Large intestine (tissue), 3 donors: ENCODE data around the gene ACVR1. TPM values are rescaled to one million over a fixed set of nuclear protein-coding genes. Genes with fewer than 3 reads are reported as not detected.

Experiments
- DNase-seq, 2 donors: peaks; one replicate each; pipeline versions ENCODE4 v3.0.0 to v3.0.0-alpha.2; 2013
- H3K27ac ChIP-seq: one replicate; pipeline ENCODE4 v1.5.1; 2013; ENCODE audit warnings: low read length
- H3K27me3 ChIP-seq: 2 replicates; pipeline ENCODE4 v1.6.1; 2013; ENCODE audit warnings: low read length; ENCODE audit not compliant: control insufficient read depth, insufficient read depth
- H3K36me3 ChIP-seq: 2 replicates; pipeline ENCODE4 v1.6.1; 2013; ENCODE audit warnings: low read length; ENCODE audit not compliant: control insufficient read depth, insufficient read depth
- H3K4me1 ChIP-seq: one replicate; pipeline ENCODE4 v1.6.1; 2013; ENCODE audit warnings: low read length; ENCODE audit not compliant: control insufficient read depth, insufficient read depth
- H3K4me3 ChIP-seq: one replicate; pipeline ENCODE4 v1.5.1; 2013; ENCODE audit warnings: low read length
- H3K9me3 ChIP-seq: one replicate; pipeline ENCODE4 v1.6.1; 2013; ENCODE audit warnings: mild to moderate bottlenecking, low read depth, low read length, moderate library complexity; ENCODE audit not compliant: control insufficient read depth
- WGBS: methylation state at CpG from one replicate; pipeline ENCODE4 v1.1.5; 2013; ENCODE audit warnings: low lambda C conversion rate; ENCODE audit not compliant: insufficient coverage; 5-methylcytosine and 5-hydroxymethylcytosine counted together
- polyA plus RNA-seq: library from polyadenylated mRNA; unstranded; fragments of 120-200 nt; gene quantifications from one replicate; pipeline ENCODE4 v1.2.1, GENCODE V29; 2013

The ACVR1 gene
- polyA plus RNA-seq, 1 donor = 20.9 TPM

DNA sequence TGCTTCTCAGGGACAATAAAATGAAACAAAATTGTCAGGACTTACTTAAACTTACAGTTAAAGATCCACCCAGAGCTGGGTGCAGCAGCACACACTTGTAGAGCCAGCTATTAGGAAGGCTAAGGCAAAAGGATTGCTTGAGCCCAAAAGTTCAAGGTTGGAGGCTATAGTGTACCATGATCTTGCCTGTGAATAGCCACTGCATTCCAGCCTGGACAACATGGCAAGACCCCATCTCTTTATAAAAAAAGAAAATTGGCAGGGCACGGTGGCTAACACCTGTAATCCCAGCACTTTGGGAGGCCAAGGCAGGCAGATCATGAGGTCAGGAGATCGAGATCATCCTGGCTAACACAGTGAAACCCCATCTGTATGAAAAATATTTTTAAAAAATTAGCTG lies 34.6 kb downstream of the ACVR1 start:
- WGBS = no CpG with 5 or more reads among the region's 2 CpGs
- peak overlapping the region; percentile 57 for H3K27ac ChIP-seq
- no peaks in the 10 kb centered on the region for H3K27me3 ChIP-seq
- H3K9me3 ChIP-seq = no peaks in the 10 kb centered on the region
- H3K4me3 ChIP-seq = no peak overlapping the region
- H3K36me3 ChIP-seq = no peaks in the 10 kb centered on the region
- peaks cover 55% of the 10 kb centered on the region for H3K4me1 ChIP-seq
- no peak for DNase-seq

DNA sequence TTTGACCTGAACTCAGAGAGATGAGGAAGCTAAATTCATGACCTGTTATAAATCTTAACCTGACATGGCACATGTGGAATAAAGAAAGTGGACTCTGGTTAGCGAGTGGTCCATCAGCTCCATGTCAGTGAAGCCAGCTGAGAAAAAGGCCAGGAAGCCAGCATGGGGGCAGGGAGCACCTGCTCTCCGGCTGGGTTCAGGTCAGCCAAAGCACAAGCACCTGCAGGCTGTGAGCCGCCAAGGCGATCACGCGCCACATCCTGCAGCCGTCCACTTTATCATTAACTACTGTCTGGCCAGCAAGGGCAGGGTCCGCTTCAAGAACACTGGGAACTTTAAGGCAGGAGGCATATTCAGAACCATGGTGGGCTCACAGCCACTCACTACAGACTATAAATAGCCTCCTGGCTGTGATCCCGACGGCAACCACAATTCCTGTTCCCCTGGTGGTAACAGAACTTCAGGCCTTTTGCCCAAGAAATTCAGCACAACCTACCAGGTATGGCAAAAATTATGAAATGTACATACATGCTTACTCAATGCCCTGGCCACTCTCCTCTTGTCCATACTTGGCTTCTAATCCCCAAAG lies 35.5 kb downstream of the ACVR1 start:
- whole genome bisulfite sequencing = no CpG with 5 or more reads among the region's 10 CpGs

DNA sequence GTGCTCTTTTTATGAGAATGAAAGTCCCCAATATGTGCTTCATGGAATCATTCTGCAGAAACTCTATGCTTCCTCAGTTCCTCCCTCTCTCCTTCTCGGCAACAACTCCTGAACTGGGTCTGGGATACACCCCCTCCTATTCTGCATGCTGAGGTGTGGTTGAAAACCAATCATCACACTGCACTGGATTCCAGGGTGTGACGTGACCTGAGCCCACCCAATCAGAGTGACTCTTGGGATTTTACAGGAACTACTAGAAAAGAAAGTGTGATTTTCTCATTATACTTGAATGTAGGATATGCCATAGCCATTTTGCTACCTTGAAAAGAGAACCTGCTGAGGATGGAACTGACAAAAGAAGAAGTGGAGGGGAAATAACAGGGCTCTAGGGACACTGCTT lies 36.3 kb downstream of the ACVR1 start:
- no CpG with 5 or more reads among the region's 2 CpGs for WGBS
- no peak for DNase-seq
- Histone ChIP-seq H3K27me3 (no peaks in the 10 kb centered on the region), H3K27ac (peak overlapping the region; percentile 57), H3K4me3 (no peak overlapping the region), H3K9me3 (no peaks in the 10 kb centered on the region), H3K4me1 (peaks cover 61% of the 10 kb centered on the region), H3K36me3 (no peaks in the 10 kb centered on the region)

More for the DNA sequence above, 35.5 kb downstream of the ACVR1 start:
- H3K36me3 ChIP-seq = no peaks in the 10 kb centered on the region
- peaks cover 61% of the 10 kb centered on the region for H3K4me1 ChIP-seq
- no peak overlapping the region for H3K4me3 ChIP-seq
- no peaks in the 10 kb centered on the region for H3K27me3 ChIP-seq
- peak; percentile 90 to 95 for DNase-seq
- no peaks in the 10 kb centered on the region for H3K9me3 ChIP-seq
- H3K27ac ChIP-seq = peak overlapping the region; percentile 57

DNA sequence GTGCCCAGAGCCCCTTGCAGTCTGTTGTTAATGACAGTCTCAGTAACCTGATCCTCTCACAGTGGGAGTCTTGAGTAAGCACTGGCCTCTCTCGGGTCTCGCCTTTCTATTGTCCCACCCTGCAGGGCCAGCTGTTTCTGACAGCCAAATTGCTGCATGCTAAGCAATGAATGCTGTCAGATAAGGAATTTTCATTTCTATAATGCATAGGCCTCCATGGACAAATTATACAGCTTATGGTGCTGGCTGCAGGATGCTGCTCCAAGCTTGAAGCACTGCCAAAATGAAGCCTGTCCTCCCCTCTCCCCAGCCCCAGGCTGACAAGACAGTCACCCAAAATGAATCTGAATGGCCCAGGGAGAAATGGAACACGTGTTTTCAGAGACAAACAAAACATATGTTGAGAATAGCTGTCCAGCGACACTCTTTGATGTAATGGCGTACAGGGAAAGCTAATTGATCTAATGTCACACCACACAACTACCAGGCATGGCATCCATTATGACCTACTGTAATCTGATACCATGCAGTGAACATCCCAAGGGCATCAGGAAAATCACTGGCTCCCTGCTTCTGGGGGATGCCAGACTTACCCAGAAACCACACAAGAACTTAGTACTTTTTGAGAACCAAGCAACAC lies 36.8 kb downstream of the ACVR1 start:
- Histone ChIP-seq H3K27ac (peak overlapping the region; percentile 57), H3K9me3 (no peaks in the 10 kb centered on the region), H3K27me3 (no peaks in the 10 kb centered on the region), H3K4me3 (no peak overlapping the region), H3K4me1 (peaks cover 61% of the 10 kb centered on the region), H3K36me3 (no peaks in the 10 kb centered on the region)
- peak in 1 of 2 donors; percentile 30 for DNase-seq
- WGBS = no CpG with 5 or more reads among the region's 5 CpGs

DNA sequence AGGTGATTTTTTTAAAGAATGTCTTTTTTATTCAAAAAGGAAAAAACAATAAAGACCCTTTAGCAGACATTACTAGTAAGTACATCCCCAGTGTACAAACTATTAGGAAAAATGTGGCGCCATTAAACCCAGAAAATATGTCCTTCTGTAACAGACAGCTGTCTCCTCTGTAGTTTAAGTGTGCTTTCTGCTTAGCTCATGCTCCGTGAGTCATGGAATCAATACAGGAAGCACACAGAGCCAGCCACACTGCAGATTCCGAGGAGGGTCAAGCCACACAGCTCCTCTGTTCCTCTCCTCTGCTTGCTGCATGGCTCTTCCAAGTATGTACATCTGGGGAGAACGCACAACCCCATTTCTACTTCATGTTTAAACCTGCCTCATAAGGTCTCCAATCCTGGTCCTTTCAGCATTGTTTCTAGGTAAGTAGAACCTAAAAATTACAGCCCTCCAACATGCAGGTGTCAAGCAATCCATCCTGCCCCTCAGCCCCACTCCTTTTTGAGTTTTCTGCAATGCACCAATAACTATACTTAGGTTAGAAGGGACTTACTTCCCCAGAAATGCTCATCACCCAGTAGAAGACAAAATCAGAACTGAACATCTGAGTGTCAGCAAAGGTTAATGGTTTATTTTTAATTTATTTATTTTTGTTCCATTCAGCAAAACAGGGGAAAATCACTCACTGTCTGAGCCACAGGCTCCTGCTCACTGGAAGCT lies 37.5 kb downstream of the ACVR1 start:
- H3K36me3 ChIP-seq = no peaks in the 10 kb centered on the region
- H3K27ac ChIP-seq = peak overlapping the region; percentile 57
- peak; percentile 59 to 78 for DNase-seq
- peaks cover 61% of the 10 kb centered on the region for H3K4me1 ChIP-seq
- no peaks in the 10 kb centered on the region for H3K27me3 ChIP-seq
- no peaks in the 10 kb centered on the region for H3K9me3 ChIP-seq
- WGBS = no CpG with 5 or more reads among the region's 4 CpGs
- peak overlapping the region; percentile 29 for H3K4me3 ChIP-seq

DNA sequence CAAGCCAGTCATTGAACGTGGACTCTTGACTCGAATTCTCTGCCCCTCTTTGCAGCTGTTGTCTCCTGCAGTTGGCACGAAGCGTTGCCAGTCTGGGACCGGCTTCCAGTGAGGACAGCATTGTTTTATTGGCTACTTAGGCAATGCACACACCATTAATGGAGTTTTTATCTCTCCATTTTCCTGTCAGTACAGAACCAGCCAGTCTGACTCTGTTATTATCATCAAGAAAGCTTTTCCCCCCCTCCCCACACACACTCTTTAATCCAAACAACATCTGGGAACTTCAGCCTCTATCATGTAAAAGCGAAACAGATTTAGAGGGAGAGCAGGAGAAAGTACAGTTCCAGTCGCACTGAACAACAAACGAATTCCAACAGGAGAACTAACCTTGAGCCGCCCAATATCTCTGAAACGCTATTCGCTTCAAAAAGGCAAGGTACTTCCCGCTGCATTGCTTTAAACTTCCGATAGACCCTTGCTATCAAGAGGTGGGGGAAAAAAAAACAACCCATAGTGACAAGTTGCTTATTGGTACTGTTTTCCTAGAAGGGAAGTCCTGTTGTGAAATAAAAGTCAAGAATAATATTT lies 38.2 kb downstream of the ACVR1 start:
- Histone ChIP-seq H3K36me3 (no peaks in the 10 kb centered on the region), H3K4me3 (peak overlapping the region; percentile 29), H3K9me3 (no peaks in the 10 kb centered on the region), H3K27ac (peak overlapping the region; percentile 57), H3K4me1 (peaks cover 61% of the 10 kb centered on the region), H3K27me3 (no peaks in the 10 kb centered on the region)
- no CpG with 5 or more reads among the region's 13 CpGs for WGBS
- peak; percentile 29 to 80 for DNase-seq

DNA sequence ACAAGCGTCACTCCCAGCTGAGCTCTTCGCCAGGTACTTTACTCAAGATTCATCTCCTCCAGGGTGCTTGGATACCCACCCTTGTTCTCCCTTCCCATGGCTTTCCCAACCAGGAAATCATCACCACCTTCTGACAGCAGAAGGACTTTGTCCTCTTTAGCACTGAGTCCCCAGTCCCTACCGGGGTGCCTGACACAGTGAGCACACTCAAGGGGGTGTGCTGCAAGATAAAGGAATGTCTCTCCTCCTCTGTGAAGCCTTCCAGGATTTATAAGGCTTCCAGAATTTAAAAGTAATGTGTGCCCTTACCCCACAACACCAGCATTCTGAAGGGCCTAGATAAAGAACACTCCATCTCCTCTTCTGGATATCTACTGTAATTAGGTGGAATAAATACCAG lies 39.6 kb downstream of the ACVR1 start:
- Histone ChIP-seq H3K27ac (peak overlapping the region; percentile 20), H3K4me1 (peaks cover 54% of the 10 kb centered on the region), H3K27me3 (no peaks in the 10 kb centered on the region), H3K4me3 (no peak overlapping the region), H3K9me3 (no peaks in the 10 kb centered on the region), H3K36me3 (no peaks in the 10 kb centered on the region)
- DNase-seq = peak; percentile 70 to 84
- WGBS = no CpG with 5 or more reads among the region's 3 CpGs

DNA sequence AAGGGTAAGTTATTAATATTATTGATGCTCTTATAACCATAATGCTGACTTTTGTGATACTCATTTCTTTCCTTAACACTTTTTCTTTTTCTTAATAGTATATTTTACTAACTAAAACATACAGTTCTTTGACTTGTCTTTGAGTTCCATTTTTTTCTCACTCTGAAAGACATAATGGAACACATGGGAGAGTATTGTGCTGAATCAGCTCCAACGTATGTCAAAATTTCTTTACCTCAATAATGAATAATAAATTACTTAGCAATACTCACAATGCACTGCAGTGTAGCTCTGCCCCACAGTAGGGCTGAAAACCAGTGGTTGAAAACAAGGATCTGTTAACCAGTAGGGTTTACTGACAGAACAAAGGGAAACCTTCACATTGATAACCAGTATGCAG lies 40.7 kb downstream of the ACVR1 start:
- no peaks in the 10 kb centered on the region for H3K9me3 ChIP-seq
- WGBS = 83% methylated on average over 1 of the region's 1 CpG
- no peak overlapping the region for H3K4me3 ChIP-seq
- no peaks in the 10 kb centered on the region for H3K27me3 ChIP-seq
- DNase-seq = no peak
- peaks cover 48% of the 10 kb centered on the region for H3K4me1 ChIP-seq
- no peaks in the 10 kb centered on the region for H3K36me3 ChIP-seq
- H3K27ac ChIP-seq = no peak overlapping the region

DNA sequence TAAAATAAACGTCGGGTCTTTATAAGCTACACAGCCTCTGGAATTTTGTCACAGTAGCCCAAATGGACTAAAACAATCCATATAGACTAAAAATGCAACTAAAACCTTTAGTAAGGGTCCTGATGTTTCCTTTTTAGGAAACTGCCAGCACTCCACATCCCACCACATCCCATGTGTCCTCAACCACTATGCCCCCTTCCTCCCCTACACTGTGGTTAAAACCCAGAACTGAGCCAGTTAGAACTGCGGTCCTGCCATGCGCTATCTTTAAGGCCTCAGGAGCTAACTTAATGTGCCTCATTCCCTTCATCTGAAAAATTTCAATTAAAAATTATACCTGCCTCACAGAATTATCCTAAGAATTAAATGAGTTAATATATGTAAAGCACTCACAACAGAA lies 41.1 kb downstream of the ACVR1 start:
- H3K36me3 ChIP-seq = no peaks in the 10 kb centered on the region
- no peak overlapping the region for H3K27ac ChIP-seq
- H3K4me3 ChIP-seq = no peak overlapping the region
- H3K9me3 ChIP-seq = no peaks in the 10 kb centered on the region
- WGBS = 100% methylated on average over 2 of the region's 4 CpGs
- H3K4me1 ChIP-seq = peaks cover 44% of the 10 kb centered on the region
- no peak for DNase-seq
- H3K27me3 ChIP-seq = no peaks in the 10 kb centered on the region

DNA sequence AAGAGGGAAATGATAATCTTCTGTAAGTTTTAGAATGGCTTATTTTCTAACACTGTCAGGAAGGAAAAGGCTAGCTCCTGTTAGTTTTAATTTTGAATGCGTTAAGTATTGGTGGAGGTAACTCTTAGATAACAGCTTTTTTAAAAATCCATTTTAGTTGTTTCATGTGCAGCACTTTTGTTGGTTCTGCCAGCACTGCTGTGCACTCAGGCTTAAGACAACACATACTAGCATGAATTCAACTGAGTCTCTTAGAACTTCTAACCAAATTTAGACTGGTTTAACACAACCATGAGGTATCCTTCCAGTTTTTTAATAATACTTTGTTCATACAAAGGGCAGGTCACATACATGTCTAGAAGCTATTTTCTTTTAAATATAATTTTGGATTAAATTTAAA lies 42.4 kb downstream of the ACVR1 start:
- Histone ChIP-seq H3K4me1 (peaks cover 32% of the 10 kb centered on the region), H3K9me3 (no peaks in the 10 kb centered on the region), H3K27ac (no peak overlapping the region), H3K4me3 (no peak overlapping the region), H3K36me3 (no peaks in the 10 kb centered on the region), H3K27me3 (no peaks in the 10 kb centered on the region)
- no CpG with 5 or more reads among the region's 1 CpG for WGBS
- DNase-seq = no peak
